Measurements from ENCODE around the gene S100Z.
"Not testable (repeated sequence)": the region's sequence is repeated elsewhere in the genome, so short reads cannot be mapped to it uniquely, and the experiment has no call there.

S100Z gene

GRCh38 chr5:76874088-76874581 lies 24.3 kb downstream of the S100Z start:
- no peak for DNase-seq (ENCODE audit: low read depth in 3 of 3)

GRCh38 chr5:76888733-76889300 lies 39.0 kb downstream of the S100Z start:
- no peak for DNase-seq (ENCODE audit: low read depth in 3 of 3)

GRCh38 chr5:76893294-76893693 lies 43.5 kb downstream of the S100Z start:
- no peak for DNase-seq (ENCODE audit: low read depth in 3 of 3)

- no peak for DNase-seq (ENCODE audit: low read depth in 3 of 3)
Observed at GRCh38 chr5:76896196-76896595, 46.4 kb downstream of the S100Z start.

GRCh38 chr5:76901522-76901921 lies 51.7 kb downstream of the S100Z start:
- no peak for DNase-seq (ENCODE audit: low read depth in 3 of 3)

GRCh38 chr5:76908166-76908565 lies 58.4 kb downstream of the S100Z start:
- DNase-seq (ENCODE audit: low read depth in 3 of 3), result no peak

- not testable (repeated sequence) for DNase-seq (ENCODE audit: low read depth in 3 of 3)
Observed at GRCh38 chr5:76910344-76910933, 60.6 kb downstream of the S100Z start.

- not testable (repeated sequence) for DNase-seq (ENCODE audit: low read depth in 3 of 3)
Observed at GRCh38 chr5:76914671-76915070, 64.9 kb downstream of the S100Z start.

GRCh38 chr5:76918539-76918938 lies 68.7 kb downstream of the S100Z start:
- DNase-seq (ENCODE audit: low read depth in 3 of 3), result no peak

GRCh38 chr5:76920491-76920890 lies 70.7 kb downstream of the S100Z start:
- no peak for DNase-seq (ENCODE audit: low read depth in 3 of 3)

- no peak for DNase-seq (ENCODE audit: low read depth in 3 of 3)
Observed at GRCh38 chr5:76926329-76927105, 76.7 kb downstream of the S100Z start.

GRCh38 chr5:76927961-76928360 lies 78.1 kb downstream of the S100Z start:
- no peak for DNase-seq (ENCODE audit: low read depth in 3 of 3)

GRCh38 chr5:76930083-76930482 lies 80.3 kb downstream of the S100Z start:
- no peak for DNase-seq (ENCODE audit: low read depth in 3 of 3)

- no peak for DNase-seq (ENCODE audit: low read depth in 3 of 3)
Observed at GRCh38 chr5:76938177-76938576, 88.4 kb downstream of the S100Z start.

- DNase-seq (ENCODE audit: low read depth in 3 of 3), result no peak
Observed at GRCh38 chr5:76941000-76941399, 91.2 kb downstream of the S100Z start.

GRCh38 chr5:76941442-76941841 lies 91.6 kb downstream of the S100Z start:
- no peak for DNase-seq (ENCODE audit: low read depth in 3 of 3)

- DNase-seq (ENCODE audit: low read depth in 3 of 3), result no peak
Observed at GRCh38 chr5:76942581-76942980, 92.8 kb downstream of the S100Z start.

GRCh38 chr5:76943006-76943405 lies 93.2 kb downstream of the S100Z start:
- no peak for DNase-seq (ENCODE audit: low read depth in 3 of 3)

GRCh38 chr5:76944638-76945037 lies 94.8 kb downstream of the S100Z start:
- DNase-seq (ENCODE audit: low read depth in 3 of 3), result no peak

- DNase-seq (ENCODE audit: low read depth in 3 of 3), result not testable (repeated sequence)
Observed at GRCh38 chr5:76945238-76945637, 95.4 kb downstream of the S100Z start.

GRCh38 chr5:76946090-76946489 lies 96.3 kb downstream of the S100Z start:
- no peak for DNase-seq (ENCODE audit: low read depth in 3 of 3)

GRCh38 chr5:76947082-76947503 lies 97.3 kb downstream of the S100Z start:
- DNase-seq (ENCODE audit: low read depth in 3 of 3), result no peak
